ENCODE measurements around the gene ZNF600. TPM values are rescaled to one million over a fixed set of nuclear protein-coding genes. Genes with fewer than 3 reads are reported as not detected.

Gene ZNF600
- total and polyA plus RNA-seq, 9 of the 15 experiments (the other 6 are each of a cell fraction or from before 2014, with no cell fraction given): 5.7 to 21.5 (median 17.6) TPM

GRCh38 chr19:52823676-52824075, 37.1 kb upstream of the ZNF600 start:
- ATAC-seq (no peak), FAIRE-seq (no peak), DNase-seq (ENCODE audit: extremely low read depth in 1 of 4, low spot score in 3 of 4) (no peak)
- H4K20me1 ChIP-seq (replicated peaks; ENCODE audit: control insufficient read depth, insufficient read depth, low read length): no peaks in the 10 kb centered on the region
- no peak overlapping the region for H3K4me3 ChIP-seq
- H3K4me1 ChIP-seq (replicated peaks in 1 of 2; ENCODE audit: control insufficient read depth in 2 of 2, insufficient read depth in 2 of 2, low read length in 2 of 2): peaks cover 0 to 13% of the 10 kb centered on the region in 2 experiments; a peak in 2 of 5 replicates
- BruUV-seq (replicated peaks): no TSS peak
- no peak overlapping the region for H3K27ac ChIP-seq (ENCODE audit: extremely low read depth, low read depth, low read length)
- H3K9ac ChIP-seq (ENCODE audit: insufficient read depth in 1 of 2, low read depth in 2 of 2, low read length in 2 of 2): no peak overlapping the region
- TF ChIP-seq ZNF717 (CRISPR knock-in tag; IDR thresholded peaks at IDR 0.05) (no peak), SPI1 (IDR thresholded peaks at IDR 0.05; ENCODE audit: borderline replicate concordance, low read depth, low read length) (no peak), SMAD1 (IDR thresholded peaks at IDR 0.05; ENCODE audit: low read depth, low read length, partially characterized antibody) (no peak), ARHGAP35 (IDR thresholded peaks at IDR 0.05; ENCODE audit: partially characterized antibody) (no peak), RAD21 (CRISPR knock-in tag; conservative IDR thresholded peaks at IDR 0.05 in 1 of 2, IDR thresholded peaks at IDR 0.05 in 1 of 2) (no peak)
- peaks cover 10% of the 10 kb centered on the region for H3K79me2 ChIP-seq (ENCODE audit: control insufficient read depth, insufficient read depth, low read length)
- no peaks in the 10 kb centered on the region for H3K27me3 ChIP-seq (ENCODE audit: control insufficient read depth in 2 of 2, insufficient read depth in 2 of 2, low read length in 2 of 2)
- no peak overlapping the region for H2AFZ ChIP-seq (ENCODE audit: low read depth, low read length)
- H3K9me1 ChIP-seq (ENCODE audit: control insufficient read depth, insufficient read depth, low read length): no peaks in the 10 kb centered on the region
- 68% methylated on average over 12 of the region's 12 CpGs for WGBS (ENCODE audit: insufficient coverage, low coverage, missing lambda C conversion rate)
- in situ Hi-C loops (cut with MboI): loop anchor here (5.0 kb wide), 1 partner anchor 34 kb away; the partner anchor contains the start of gene ZNF468
- CTCF ChIA-PET (ENCODE audit: low intra/inter-chr PET ratio): no interaction called here
- no peaks in the 10 kb centered on the region for H3K36me3 ChIP-seq (ENCODE audit: control insufficient read depth, insufficient read depth, low read length)
- POLR2A ChIA-PET: no interaction called here
- no peak overlapping the region for H3K4me2 ChIP-seq (ENCODE audit: insufficient read depth, low read length)
- intact Hi-C loops (cut with micrococcal nuclease): no loop called here
- H3K9me3 ChIP-seq (replicated peaks; ENCODE audit: control insufficient read depth, insufficient read depth, low read depth, low read length): no peaks in the 10 kb centered on the region; the same call in 1 of the 2 replicates
